Endothelial cell of umbilical vein (primary cell): ENCODE data around the gene CPA1. TPM values are rescaled to one million over a fixed set of nuclear protein-coding genes. Genes with fewer than 3 reads are reported as not detected.

ENCODE experiments used
- BruUV-seq: library from RNA; stranded (reverse); fragments of 400-500 nt; replicated peaks from 2 replicates; lab custom pipeline; 2021; lab: Mats Ljungman, UMichigan
- CTCF ChIA-PET: fragments of 300-600, 350-600 bp; sonication (Branson Sonifier 250); formaldehyde crosslinking; loops from one replicate; lab custom pipeline; 2021; ENCODE audit warnings: antibody characterized with exemption, inconsistent platforms; lab: Charles Lee
- POLR2A ChIA-PET: fragments of 300-600, 350-600 bp; sonication (Branson Sonifier 250); formaldehyde crosslinking; loops from one replicate; lab custom pipeline; 2021; ENCODE audit warnings: antibody characterized with exemption, inconsistent platforms; lab: Charles Lee
- DNase-seq: peaks from one replicate; pipeline ENCODE4 v3.0.0-alpha.2; 2011; ENCODE audit warnings: low read depth, low spot score
- FAIRE-seq: peaks from 2 replicates; lab custom pipeline; 2011; peaks lifted over from hg19 to GRCh38; lab: Jason Lieb, UNC
- H2AFZ ChIP-seq: 2 replicates; pipeline ENCODE4 v1.6.0; 2012; ENCODE audit warnings: low read depth, low read length, control low read depth, inconsistent platforms
- H3K27ac ChIP-seq: 2 replicates; pipeline ENCODE4 v1.5.1; 2011; ENCODE audit warnings: low read depth, mild to moderate bottlenecking, control low read depth, low read length, moderate library complexity; ENCODE audit not compliant: insufficient read depth
- H3K27me3 ChIP-seq, 2 experiments: 2 replicates each; pipeline versions ENCODE4 v1.6.0 to v1.6.1; 2011; ENCODE audit warnings: low read length in 2 of 2, mixed read lengths in 1 of 2; ENCODE audit not compliant: control insufficient read depth in 2 of 2, insufficient read depth in 2 of 2
- H3K36me3 ChIP-seq, 2 experiments: 2 replicates in 1 of 2; 3 replicates in 1 of 2; pipeline ENCODE4 v1.5.1; 2011; ENCODE audit warnings: low read length in 2 of 2, mild to moderate bottlenecking in 1 of 2, moderate library complexity in 1 of 2; ENCODE audit not compliant: control insufficient read depth in 2 of 2, insufficient read depth in 2 of 2; ENCODE audit errors: extremely low read depth in 1 of 2
- H3K4me1 ChIP-seq: 3 replicates; pipeline ENCODE4 v1.5.1; 2011; ENCODE audit warnings: mild to moderate bottlenecking, low read length; ENCODE audit not compliant: control insufficient read depth, insufficient read depth; ENCODE audit errors: extremely low read depth
- H3K4me2 ChIP-seq: 2 replicates; pipeline ENCODE4 v1.6.1; 2011; ENCODE audit warnings: low read length, control low read depth, mixed read lengths; ENCODE audit not compliant: insufficient read depth
- H3K4me3 ChIP-seq, 3 experiments: fragments of 200-600 bp in 1 of 3; sonication (generic), shearing (Covaris generic) in 1 of 3; replicated peaks in 1 of 3; 2 replicates each; pipeline ENCODE4 v1.5.1; 2011 to 2016; ENCODE audit warnings: control low read depth in 3 of 3, low read length in 3 of 3, mild to moderate bottlenecking in 2 of 3, inconsistent platforms in 1 of 3, low read depth in 1 of 3, moderate library complexity in 1 of 3; ENCODE audit not compliant: insufficient read depth in 1 of 3
- H3K79me2 ChIP-seq: 2 replicates; pipeline ENCODE4 v1.6.0; 2012; ENCODE audit warnings: low read length, inconsistent platforms; ENCODE audit not compliant: control insufficient read depth, insufficient read depth
- H3K9ac ChIP-seq: replicated peaks from 2 replicates; pipeline ENCODE3; 2011; ENCODE audit warnings: low read length, control low read depth; ENCODE audit not compliant: insufficient read depth; ENCODE audit errors: extremely low read depth
- H3K9me1 ChIP-seq: replicated peaks from 3 replicates; pipeline ENCODE4 v1.6.0; 2011; ENCODE audit warnings: mild to moderate bottlenecking, low read length; ENCODE audit not compliant: control insufficient read depth, insufficient read depth; ENCODE audit errors: extremely low read depth
- H3K9me3 ChIP-seq: replicated peaks from 2 replicates; pipeline ENCODE4 v1.5.1; 2012; ENCODE audit warnings: low read length, inconsistent platforms; ENCODE audit not compliant: control insufficient read depth, insufficient read depth
- H4K20me1 ChIP-seq: replicated peaks from 2 replicates; pipeline ENCODE3; 2011; ENCODE audit warnings: mild to moderate bottlenecking, low read length; ENCODE audit not compliant: control insufficient read depth, insufficient read depth; ENCODE audit errors: extremely low read depth
- CTCF ChIP-seq, 2 donors: IDR thresholded peaks; 1 replicate in 1 of 2; 2 replicates in 1 of 2; pipeline ENCODE4 v1.5.1; 2011; ENCODE audit warnings: low read length in 2 of 2, mild to moderate bottlenecking in 2 of 2, moderate library complexity in 2 of 2, control low read depth in 1 of 2, inconsistent platforms in 1 of 2, low read depth in 1 of 2; ENCODE audit not compliant: insufficient read depth in 1 of 2; ENCODE audit errors: extremely low read depth in 1 of 2
- FOS ChIP-seq: IDR thresholded peaks from 2 replicates; pipeline ENCODE4 v1.6.1; 2011; ENCODE audit warnings: mild to moderate bottlenecking, low read length, moderate library complexity, borderline replicate concordance; ENCODE audit not compliant: insufficient read depth
- JUN ChIP-seq: IDR thresholded peaks from 2 replicates; pipeline ENCODE4 v1.6.1; 2011; ENCODE audit warnings: borderline replicate concordance, low read depth; ENCODE audit not compliant: insufficient read length, insufficient read depth
- POLR2A ChIP-seq: IDR thresholded peaks from 2 replicates; pipeline ENCODE4 v1.6.1; 2012; ENCODE audit warnings: low read depth, mild to moderate bottlenecking, control low read depth, low read length
- POLR2AphosphoS5 ChIP-seq: IDR thresholded peaks from 2 replicates; pipeline ENCODE4 v1.6.1; 2012; ENCODE audit warnings: low read depth, mild to moderate bottlenecking, control low read depth, low read length, moderate library complexity; ENCODE audit not compliant: insufficient read depth
- dilution Hi-C: fragments of 300-500 bp; cut with MboI; formaldehyde crosslinking; loops from one replicate; pipeline ENCODE4 v1.15.0; 2019; ENCODE audit warnings: low sequenced_read_pairs; ENCODE audit not compliant: extremely low pct_ligation_motif_present
- intact Hi-C: fragments of 100-400 bp; cut with micrococcal nuclease; formaldehyde crosslinking; loops from one replicate; pipeline ENCODE4 v1.10.0; 2022
- polyA plus RNA-seq, 4 experiments: library from polyadenylated mRNA; depleted of rRNA in 3 of 4; stranded (reverse) in 3 of 4; unstranded in 1 of 4; fragments of >200 nt; gene quantifications; 2 replicates each; pipeline versions ENCODE4 v1.2.1 to v1.2.3, GENCODE V29; 2011 to 2012; ENCODE audit warnings: missing spikeins in 1 of 4
- total RNA-seq: library from RNA; stranded (reverse); gene quantifications from 2 replicates; pipeline ENCODE4 v1.2.3, GENCODE V29; 2021

The CPA1 gene
- total and polyA plus RNA-seq, 2 donors (not counting 3 experiments of a cell fraction or from before 2014, with no cell fraction given): not detected

DNA sequence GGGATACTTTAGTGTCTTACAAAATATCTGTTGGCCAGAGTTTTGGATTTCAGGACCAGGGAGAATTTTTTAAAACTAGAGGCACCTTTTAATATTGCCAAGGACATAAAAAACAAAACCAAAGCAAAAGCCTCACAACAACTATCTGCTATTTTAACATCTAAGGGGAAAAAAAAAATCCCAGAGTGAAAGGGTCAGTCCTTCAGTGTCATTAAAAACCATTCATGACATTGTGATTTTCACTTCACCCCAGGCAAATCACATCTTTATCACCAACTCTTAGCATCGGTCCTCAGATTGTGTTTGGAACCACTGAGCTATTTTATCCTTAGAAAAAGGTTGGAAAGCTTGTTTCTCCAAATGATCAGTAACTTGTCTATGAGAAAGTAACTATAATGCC, 49.8 kb downstream of the CPA1 start:
- FAIRE-seq: no peak

More for the DNA sequence above, 49.8 kb downstream of the CPA1 start:
- no TSS peak for BruUV-seq
- Histone ChIP-seq H3K36me3 (peaks cover 0 to 3% of the 10 kb centered on the region in 2 experiments), H3K4me2 (no peak overlapping the region), H2AFZ (peak overlapping the region; percentile 71), H3K9me3 (no peaks in the 10 kb centered on the region), H3K79me2 (no peaks in the 10 kb centered on the region), H4K20me1 (no peaks in the 10 kb centered on the region), H3K27ac (no peak overlapping the region), H3K4me1 (peaks cover 35% of the 10 kb centered on the region), H3K9ac (no peak overlapping the region), H3K9me1 (no peaks in the 10 kb centered on the region), H3K4me3 (peak overlapping the region in 1 of 3 experiments; percentile 35), H3K27me3 (no peaks in the 10 kb centered on the region)
- TF ChIP-seq FOS: no peak
- TF ChIP-seq POLR2A: no peak
- TF ChIP-seq JUN: no peak
- no peak for TF ChIP-seq POLR2AphosphoS5
- no peak for TF ChIP-seq CTCF (IDR thresholded peaks at IDR 0.05; ENCODE audit: extremely low read depth in 1 of 2, insufficient read depth in 1 of 2, low read depth in 1 of 2, low read length in 2 of 2)
- dilution Hi-C loops (no loop called here), intact Hi-C loops (loop anchor here (2.0 kb wide), 1 partner anchor 57 kb away; no protein-coding TSS in a partner anchor)
- ChIA-PET CTCF (interaction anchor here (1.3 to 1.8 kb wide), 5 partner anchors 11 to 292 kb away, joined by 3 to 7 read pairs (median 4); partner anchors contain the start of gene CEP41), POLR2A (no interaction called here)
- no peak for DNase-seq
